Common myeloid progenitor, CD34-positive (primary cell): ENCODE results near the gene IL1B.
A peak's percentile ranks its signal among the peaks of the same experiment; 100 is the strongest.

Source experiments
- CTCF ChIA-PET: fragments of 350-600 bp; sonication (Branson Sonifier 250); formaldehyde crosslinking; loops from one replicate; lab custom pipeline; 2021; ENCODE audit warnings: antibody characterized with exemption; lab: Charles Lee
- POLR2A ChIA-PET: fragments of 350-600 bp; sonication (Branson Sonifier 250); formaldehyde crosslinking; loops from one replicate; lab custom pipeline; 2021; ENCODE audit warnings: antibody characterized with exemption; lab: Charles Lee
- DNase-seq, 3 donors: peaks; one replicate each; pipeline versions ENCODE4 v3.0.0 to v3.0.0-alpha.2; 2013
- H3K27ac ChIP-seq, 2 experiments: 1 replicate in 1 of 2; 2 replicates in 1 of 2; pipeline ENCODE4 v1.7.0; 2013; ENCODE audit warnings: inconsistent platforms in 2 of 2, low read length in 2 of 2, mild to moderate bottlenecking in 2 of 2, low read depth in 1 of 2, moderate library complexity in 1 of 2; ENCODE audit not compliant: severe bottlenecking in 2 of 2, insufficient read depth in 1 of 2, poor library complexity in 1 of 2
- H3K27me3 ChIP-seq, 5 experiments: replicated peaks in 2 of 5; 1 replicate in 3 of 5; 2 replicates in 2 of 5; pipeline versions ENCODE4 v1.6.1 to v1.7.0; 2013; ENCODE audit warnings: low read length in 4 of 5, mild to moderate bottlenecking in 2 of 5, moderate library complexity in 2 of 5, inconsistent platforms in 1 of 5; ENCODE audit not compliant: insufficient read depth in 5 of 5, control insufficient read depth in 4 of 5
- H3K36me3 ChIP-seq, 4 experiments: 1 replicate in 2 of 4; 2 replicates in 2 of 4; pipeline versions ENCODE4 v1.6.1 to v1.7.0; 2013; ENCODE audit warnings: low read length in 3 of 4, control low read depth in 1 of 4, mild to moderate bottlenecking in 1 of 4; ENCODE audit not compliant: control insufficient read depth in 4 of 4, insufficient read depth in 4 of 4
- H3K4me1 ChIP-seq, 4 experiments: 1 replicate in 3 of 4; 2 replicates in 1 of 4; pipeline versions ENCODE4 v1.6.1 to v1.7.1; 2013; ENCODE audit warnings: low read length in 3 of 4, mild to moderate bottlenecking in 3 of 4, control low read depth in 1 of 4, inconsistent platforms in 1 of 4, moderate library complexity in 1 of 4; ENCODE audit not compliant: control insufficient read depth in 4 of 4, insufficient read depth in 4 of 4; ENCODE audit errors: control extremely low read depth in 1 of 4
- H3K4me3 ChIP-seq, 7 experiments: 1 replicate in 4 of 7; 2 replicates in 3 of 7; pipeline versions ENCODE4 v1.5.1 to v1.7.0; 2013; ENCODE audit warnings: mild to moderate bottlenecking in 7 of 7, low read length in 6 of 7, moderate library complexity in 6 of 7, inconsistent platforms in 2 of 7, low read depth in 2 of 7, control low read depth in 1 of 7; ENCODE audit not compliant: insufficient read depth in 4 of 7, control insufficient read depth in 1 of 7; ENCODE audit errors: extremely low read depth in 1 of 7
- H3K9me3 ChIP-seq, 5 experiments: 1 replicate in 4 of 5; 2 replicates in 1 of 5; pipeline versions ENCODE4 v1.6.1 to v1.7.1; 2013; ENCODE audit warnings: low read length in 4 of 5, mild to moderate bottlenecking in 2 of 5, inconsistent platforms in 1 of 5, low read depth in 1 of 5, moderate library complexity in 1 of 5; ENCODE audit not compliant: control insufficient read depth in 4 of 5, insufficient read depth in 2 of 5; ENCODE audit errors: control extremely low read depth in 1 of 5
- WGBS: methylation state at CpG from one replicate; pipeline ENCODE4 v1.1.5; 2013; ENCODE audit not compliant: insufficient coverage; 5-methylcytosine and 5-hydroxymethylcytosine counted together

The IL1B gene

GRCh38 chr2:112818094-112818902, 18.3 kb downstream of the IL1B start:
- Histone ChIP-seq H3K4me1 (peaks cover 0 to 23% (median 12%) of the 10 kb centered on the region in 4 experiments), H3K36me3 (no peaks in the 10 kb centered on the region), H3K27me3 (no peaks in the 10 kb centered on the region), H3K4me3 (no peak overlapping the region), H3K27ac (no peak overlapping the region), H3K9me3 (no peaks in the 10 kb centered on the region)
- 92% methylated on average over 2 of the region's 3 CpGs for WGBS
- ChIA-PET CTCF (interaction anchor here (0.6 to 1.7 kb wide), 5 partner anchors 9 to 68 kb away, joined by 3 to 5 read pairs (median 3); no protein-coding TSS in a partner anchor), POLR2A (no interaction called here)
- no peak for DNase-seq

- POLR2A ChIA-PET = no interaction called here
- H3K27ac ChIP-seq = no peak overlapping the region
- H3K4me1 ChIP-seq = peaks cover 0 to 18% (median 12%) of the 10 kb centered on the region in 4 experiments
- DNase-seq = no peak
- no peaks in the 10 kb centered on the region for H3K36me3 ChIP-seq
- no CpG with 5 or more reads among the region's 4 CpGs for WGBS
- H3K4me3 ChIP-seq = no peak overlapping the region
- H3K9me3 ChIP-seq = no peaks in the 10 kb centered on the region
- H3K27me3 ChIP-seq = no peaks in the 10 kb centered on the region
- CTCF ChIA-PET = interaction anchor here (0.6 to 1.3 kb wide), 5 partner anchors 16 to 131 kb away, joined by 3 to 4 read pairs (median 3); no protein-coding TSS in a partner anchor
Observed at GRCh38 chr2:112817082-112817689, 19.4 kb downstream of the IL1B start.

GRCh38 chr2:112814278-112814677, 22.3 kb downstream of the IL1B start:
- H3K27ac ChIP-seq = no peak overlapping the region
- no peaks in the 10 kb centered on the region for H3K27me3 ChIP-seq
- H3K4me1 ChIP-seq = peaks cover 0 to 15% (median 4%) of the 10 kb centered on the region in 4 experiments
- CTCF ChIA-PET = interaction anchor here (1.0 to 1.9 kb wide), 3 partner anchors 9 to 16 kb away, joined by 3 to 4 read pairs (median 3); no protein-coding TSS in a partner anchor
- no peak overlapping the region for H3K4me3 ChIP-seq
- no peaks in the 10 kb centered on the region for H3K9me3 ChIP-seq
- 79% methylated on average over 2 of the region's 2 CpGs for WGBS
- DNase-seq = no peak
- POLR2A ChIA-PET = no interaction called here
- H3K36me3 ChIP-seq = no peaks in the 10 kb centered on the region

- H3K27me3 ChIP-seq = no peaks in the 10 kb centered on the region
- no peaks in the 10 kb centered on the region for H3K9me3 ChIP-seq
- ChIA-PET CTCF (interaction anchor here (1.1 to 1.2 kb wide), 3 partner anchors 9 to 28 kb away, joined by 3 read pairs; no protein-coding TSS in a partner anchor), POLR2A (interaction anchor here (0.6 kb wide), 1 partner anchor 14 kb away, joined by 5 read pairs; no protein-coding TSS in a partner anchor)
- peaks cover 0 to 15% (median 4%) of the 10 kb centered on the region in 4 experiments for H3K4me1 ChIP-seq
- H3K36me3 ChIP-seq = no peaks in the 10 kb centered on the region
- no peak overlapping the region for H3K4me3 ChIP-seq
- 98% methylated on average over 5 of the region's 10 CpGs for WGBS
- no peak overlapping the region for H3K27ac ChIP-seq
- DNase-seq = no peak
Observed at GRCh38 chr2:112813280-112813966, 23.2 kb downstream of the IL1B start.

- 80% methylated on average over 7 of the region's 14 CpGs for WGBS
- Histone ChIP-seq H3K9me3 (peaks cover 0 to 2% (median 0%) of the 10 kb centered on the region in 5 experiments), H3K27ac (no peak overlapping the region), H3K4me3 (no peak overlapping the region), H3K4me1 (peaks cover 0 to 15% (median 4%) of the 10 kb centered on the region in 4 experiments), H3K36me3 (no peaks in the 10 kb centered on the region), H3K27me3 (no peaks in the 10 kb centered on the region)
- ChIA-PET CTCF (interaction anchor here (0.9 to 1.4 kb wide), 8 partner anchors 8 to 129 kb away, joined by 3 to 5 read pairs (median 3); no protein-coding TSS in a partner anchor), POLR2A (interaction anchor here (0.6 kb wide), 1 partner anchor 15 kb away, joined by 5 read pairs; no protein-coding TSS in a partner anchor)
- DNase-seq = no peak
Observed at GRCh38 chr2:112812318-112813267, 24.0 kb downstream of the IL1B start.

- Histone ChIP-seq H3K27me3 (no peaks in the 10 kb centered on the region), H3K9me3 (peaks cover 0 to 7% (median 0%) of the 10 kb centered on the region in 5 experiments), H3K36me3 (no peaks in the 10 kb centered on the region), H3K27ac (no peak overlapping the region), H3K4me3 (no peak overlapping the region), H3K4me1 (peaks cover 0 to 15% (median 4%) of the 10 kb centered on the region in 4 experiments)
- POLR2A ChIA-PET = no interaction called here
- CTCF ChIA-PET = interaction anchor here (0.9 to 1.4 kb wide), 5 partner anchors 11 to 130 kb away, joined by 3 to 5 read pairs (median 3); no protein-coding TSS in a partner anchor
- peak in 2 of 3 donors; percentile 50 to 62 for DNase-seq
- WGBS = 19% methylated on average over 2 of the region's 7 CpGs
Observed at GRCh38 chr2:112811841-112812306, 24.7 kb downstream of the IL1B start.
